ENCODE results near the gene NGEF. TPM values are rescaled to one million over a fixed set of nuclear protein-coding genes. Genes with fewer than 3 reads are reported as not detected.
A peak's percentile ranks its signal among the peaks of the same experiment; 100 is the strongest.

NGEF gene
- total RNA-seq, 1 experiment from 2014 or later: 2.7 TPM

DNA sequence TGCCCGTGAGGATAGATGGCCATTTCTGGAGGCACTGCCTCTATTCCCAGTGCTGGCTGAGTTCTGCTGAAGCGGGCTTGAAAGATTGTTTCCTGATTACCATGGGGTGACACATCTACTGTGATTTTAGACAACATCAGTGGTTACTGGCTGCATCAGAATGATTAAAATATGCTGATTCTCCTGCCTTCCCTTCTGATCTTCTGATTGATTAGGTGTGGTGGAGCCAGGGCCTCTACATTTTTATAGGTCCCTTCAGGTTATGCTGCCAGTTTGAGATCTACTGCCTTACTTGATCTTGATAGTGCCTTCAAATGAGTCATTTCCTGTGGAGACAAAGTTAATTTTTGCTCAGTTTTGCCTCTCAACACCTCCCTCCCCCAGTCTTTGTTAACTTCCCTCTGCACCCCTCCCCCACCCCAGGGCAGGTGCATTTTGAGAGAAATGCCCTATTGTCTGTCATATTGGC, 174.6 kb downstream of the NGEF start:
- Mint-ChIP-seq H3K27ac (ENCODE audit: low read depth, unreplicated experiment) (peak overlapping the region; percentile 55), H3K27me3 (ENCODE audit: insufficient read depth, unreplicated experiment) (no peaks in the 10 kb centered on the region), H3K9me3 (ENCODE audit: unreplicated experiment) (no peaks in the 10 kb centered on the region), H3K4me3 (ENCODE audit: unreplicated experiment) (no peak overlapping the region), H3K36me3 (ENCODE audit: insufficient read depth, unreplicated experiment) (peaks cover 86% of the 10 kb centered on the region), H3K4me1 (ENCODE audit: insufficient read depth, unreplicated experiment) (peaks cover 32% of the 10 kb centered on the region)
- intact Hi-C loops (cut with micrococcal nuclease): no loop called here
- ChIA-PET CTCF (no interaction called here), POLR2A (no interaction called here)
- no TSS peak for BruUV-seq (replicated peaks)
- TF ChIP-seq, protein P1, sequence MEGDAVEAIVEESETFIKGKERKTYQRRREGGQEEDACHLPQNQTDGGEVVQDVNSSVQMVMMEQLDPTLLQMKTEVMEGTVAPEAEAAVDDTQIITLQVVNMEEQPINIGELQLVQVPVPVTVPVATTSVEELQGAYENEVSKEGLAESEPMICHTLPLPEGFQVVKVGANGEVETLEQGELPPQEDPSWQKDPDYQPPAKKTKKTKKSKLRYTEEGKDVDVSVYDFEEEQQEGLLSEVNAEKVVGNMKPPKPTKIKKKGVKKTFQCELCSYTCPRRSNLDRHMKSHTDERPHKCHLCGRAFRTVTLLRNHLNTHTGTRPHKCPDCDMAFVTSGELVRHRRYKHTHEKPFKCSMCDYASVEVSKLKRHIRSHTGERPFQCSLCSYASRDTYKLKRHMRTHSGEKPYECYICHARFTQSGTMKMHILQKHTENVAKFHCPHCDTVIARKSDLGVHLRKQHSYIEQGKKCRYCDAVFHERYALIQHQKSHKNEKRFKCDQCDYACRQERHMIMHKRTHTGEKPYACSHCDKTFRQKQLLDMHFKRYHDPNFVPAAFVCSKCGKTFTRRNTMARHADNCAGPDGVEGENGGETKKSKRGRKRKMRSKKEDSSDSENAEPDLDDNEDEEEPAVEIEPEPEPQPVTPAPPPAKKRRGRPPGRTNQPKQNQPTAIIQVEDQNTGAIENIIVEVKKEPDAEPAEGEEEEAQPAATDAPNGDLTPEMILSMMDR (IDR thresholded peaks at IDR 0.05; ENCODE audit: unreplicated experiment): no peak
- peak; percentile 22 for DNase-seq (ENCODE audit: unreplicated experiment)

DNA sequence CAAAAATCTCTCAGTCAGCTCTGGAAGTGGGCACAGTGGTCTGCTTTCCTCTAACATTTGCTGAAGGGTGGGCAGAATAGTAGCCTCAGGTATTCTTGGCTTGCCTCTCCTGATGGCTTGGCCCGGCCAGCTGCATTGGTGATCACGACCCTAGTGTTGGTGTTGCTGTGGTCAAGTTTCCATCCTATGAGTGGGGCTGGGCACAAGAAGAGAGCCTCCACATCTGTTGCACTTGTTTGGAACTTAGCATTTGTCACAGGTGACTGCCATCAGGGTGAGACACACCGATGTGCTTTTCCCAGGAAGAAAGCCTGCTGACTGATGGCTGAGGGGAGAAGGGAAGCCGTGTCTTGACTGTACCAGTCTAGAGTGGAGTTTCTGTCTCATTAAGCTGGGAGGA, 176.1 kb downstream of the NGEF start:
- BruUV-seq (replicated peaks): no TSS peak
- no peak for DNase-seq (ENCODE audit: unreplicated experiment)
- Mint-ChIP-seq H3K9me3 (ENCODE audit: unreplicated experiment) (no peaks in the 10 kb centered on the region), H3K27me3 (ENCODE audit: insufficient read depth, unreplicated experiment) (no peaks in the 10 kb centered on the region), H3K27ac (ENCODE audit: low read depth, unreplicated experiment) (no peak overlapping the region), H3K4me3 (ENCODE audit: unreplicated experiment) (no peak overlapping the region), H3K36me3 (ENCODE audit: insufficient read depth, unreplicated experiment) (peaks cover 84% of the 10 kb centered on the region), H3K4me1 (ENCODE audit: insufficient read depth, unreplicated experiment) (peaks cover 32% of the 10 kb centered on the region)
- intact Hi-C loops (cut with micrococcal nuclease): no loop called here
- TF ChIP-seq, protein P1 (IDR thresholded peaks at IDR 0.05; ENCODE audit: unreplicated experiment): no peak
- CTCF ChIA-PET: interaction anchor here (0.6 kb wide), 1 partner anchor 67 kb away, joined by 4 read pairs; no protein-coding TSS in a partner anchor
- POLR2A ChIA-PET: interaction anchor here (0.6 kb wide), 1 partner anchor 49 kb away, joined by 3 read pairs; no protein-coding TSS in a partner anchor

DNA sequence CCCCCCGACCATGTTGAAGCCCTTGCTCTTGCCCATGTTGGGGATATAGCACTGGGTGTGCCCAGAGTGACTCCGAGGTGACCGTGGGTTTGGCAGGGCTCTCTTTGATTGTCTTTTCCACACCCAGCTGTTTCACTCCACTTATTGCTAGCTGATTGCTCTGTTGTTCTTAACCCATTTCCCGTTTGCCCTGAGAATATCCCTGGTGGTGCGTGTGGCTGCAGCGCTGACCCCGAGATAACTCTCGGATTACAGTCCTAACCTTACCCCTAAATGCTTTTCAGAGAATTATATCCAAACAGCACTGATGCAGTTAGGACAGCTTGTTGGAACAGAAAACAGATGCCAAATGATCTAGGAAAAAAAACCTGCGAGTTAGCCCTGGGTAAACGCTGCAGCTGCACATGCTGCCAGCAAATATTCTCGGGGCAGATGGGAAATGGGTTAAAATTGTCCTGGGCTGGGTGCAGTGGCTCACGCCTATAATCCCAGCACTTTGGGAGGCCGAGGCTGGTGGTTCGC, 177.3 kb downstream of the NGEF start:
- BruUV-seq (replicated peaks): no TSS peak
- Mint-ChIP-seq H3K27me3 (ENCODE audit: insufficient read depth, unreplicated experiment) (no peaks in the 10 kb centered on the region), H3K27ac (ENCODE audit: low read depth, unreplicated experiment) (peak overlapping the region; percentile 15), H3K9me3 (ENCODE audit: unreplicated experiment) (no peaks in the 10 kb centered on the region), H3K36me3 (ENCODE audit: insufficient read depth, unreplicated experiment) (peaks cover 85% of the 10 kb centered on the region), H3K4me3 (ENCODE audit: unreplicated experiment) (no peak overlapping the region), H3K4me1 (ENCODE audit: insufficient read depth, unreplicated experiment) (peaks cover 32% of the 10 kb centered on the region)
- POLR2A ChIA-PET: no interaction called here
- no peak for DNase-seq (ENCODE audit: unreplicated experiment)
- TF ChIP-seq, protein P1 (IDR thresholded peaks at IDR 0.05; ENCODE audit: unreplicated experiment): no peak
- CTCF ChIA-PET: interaction anchor here (1.1 to 1.4 kb wide), 2 partner anchors 17 to 218 kb away, joined by 3 to 6 read pairs; no protein-coding TSS in a partner anchor
- intact Hi-C loops (cut with micrococcal nuclease): no loop called here

DNA sequence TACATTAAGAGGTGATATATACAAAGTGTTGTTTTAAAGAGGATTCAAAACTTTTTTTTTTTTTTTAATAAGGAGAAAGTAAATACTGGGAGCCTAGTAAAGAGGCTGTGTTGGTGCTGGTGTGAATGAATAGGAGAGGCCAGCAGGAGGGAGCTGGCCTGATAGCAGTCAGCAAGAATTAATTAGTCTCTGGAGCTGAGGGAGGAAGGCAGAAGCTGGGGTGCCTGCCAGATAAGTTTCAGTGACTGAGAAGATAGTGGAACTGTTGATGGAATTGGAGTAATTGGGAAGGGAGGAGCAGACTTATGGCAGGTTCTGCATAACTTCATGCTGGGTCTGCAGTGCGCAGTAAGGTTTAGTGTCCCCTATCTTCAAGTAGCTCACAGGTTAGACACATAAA, 179.2 kb downstream of the NGEF start:
- DNase-seq (ENCODE audit: unreplicated experiment): no peak
- Mint-ChIP-seq H3K27me3 (ENCODE audit: insufficient read depth, unreplicated experiment) (no peaks in the 10 kb centered on the region), H3K4me1 (ENCODE audit: insufficient read depth, unreplicated experiment) (peaks cover 22% of the 10 kb centered on the region), H3K4me3 (ENCODE audit: unreplicated experiment) (no peak overlapping the region), H3K36me3 (ENCODE audit: insufficient read depth, unreplicated experiment) (peaks cover 77% of the 10 kb centered on the region), H3K9me3 (ENCODE audit: unreplicated experiment) (no peaks in the 10 kb centered on the region), H3K27ac (ENCODE audit: low read depth, unreplicated experiment) (peak overlapping the region; percentile 27)
- BruUV-seq (replicated peaks): no TSS peak
- intact Hi-C loops (cut with micrococcal nuclease): no loop called here
- TF ChIP-seq, protein P1 (IDR thresholded peaks at IDR 0.05; ENCODE audit: unreplicated experiment): no peak
- ChIA-PET POLR2A (interaction anchor here (0.6 to 1.2 kb wide), 2 partner anchors 14 to 217 kb away, joined by 3 read pairs; no protein-coding TSS in a partner anchor), CTCF (no interaction called here)

All from MCF 10A (cell line).